Tibial nerve (tissue), 4 donors: ENCODE measurements around the gene THBS2. TPM values are rescaled to one million over a fixed set of nuclear protein-coding genes. Genes with fewer than 3 reads are reported as not detected.

Experiments used
- DNase-seq, 2 donors: peaks; one replicate each; pipeline ENCODE4 v3.0.0-alpha.2; 2019; ENCODE audit warnings: low spot score in 2 of 2
- H3K27ac ChIP-seq, 4 donors: fragments of 200-600 bp; sonication (generic) in 3 of 4; one replicate each; pipeline ENCODE4 v1.5.1; 2017 to 2019; ENCODE audit warnings: mild to moderate bottlenecking in 1 of 4
- H3K27me3 ChIP-seq, 2 donors: fragments of 200-600 bp; sonication (generic) in 1 of 2; one replicate each; pipeline versions ENCODE4 v1.5.1 to v1.6.0; 2017 to 2019
- H3K36me3 ChIP-seq, 3 donors: fragments of 200-600 bp; sonication (generic); one replicate each; pipeline ENCODE4 v1.5.1; 2018 to 2019
- H3K4me1 ChIP-seq, 4 donors: fragments of 200-600 bp; sonication (generic) in 3 of 4; one replicate each; pipeline ENCODE4 v1.5.1; 2017 to 2019
- H3K4me3 ChIP-seq, 4 donors: fragments of 200-600 bp; sonication (generic) in 3 of 4; one replicate each; pipeline ENCODE4 v1.5.1; 2017 to 2019; ENCODE audit warnings: mild to moderate bottlenecking in 1 of 4, moderate library complexity in 1 of 4
- H3K9me3 ChIP-seq, 4 donors: fragments of 200-600 bp; sonication (generic) in 3 of 4; one replicate each; pipeline ENCODE4 v1.5.1; 2017 to 2019
- EP300 ChIP-seq, 2 donors: sonication (generic); formaldehyde crosslinking; IDR thresholded peaks; one replicate each; pipeline ENCODE4 v1.6.1; 2017; ENCODE audit warnings: antibody characterized with exemption in 2 of 2, mild to moderate bottlenecking in 1 of 2
- POLR2A ChIP-seq, 2 donors: fragments of 450-650 bp; IDR thresholded peaks; one replicate each; pipeline ENCODE4 v1.6.1; 2017; ENCODE audit warnings: antibody characterized with exemption in 2 of 2, mild to moderate bottlenecking in 2 of 2, moderate library complexity in 2 of 2
- WGBS, 2 donors: methylation state at CpG; one replicate each; pipeline ENCODE4 v1.1.5; 2018; 5-methylcytosine and 5-hydroxymethylcytosine counted together
- total RNA-seq, 4 donors: library from RNA; depleted of rRNA; stranded (reverse); fragments of >200 nt; gene quantifications; one replicate each; pipeline ENCODE4 v1.1.0, GENCODE V29; 2016
- TF ChIP-seq, protein P1 (sequence below), 5 experiments: fragments of 200-600 bp in 3 of 5; fragments of 450-650 bp in 2 of 5; sonication (generic) in 3 of 5; IDR thresholded peaks; one replicate each; pipeline ENCODE4 v1.5.1; 2016 to 2019; ENCODE audit warnings: antibody characterized with exemption in 5 of 5, mild to moderate bottlenecking in 3 of 5, moderate library complexity in 2 of 5

The THBS2 gene
- total RNA-seq, 4 donors from 2014 or later: 39.5 to 107 (median 82.7) TPM

GRCh38 chr6:169172456-169172855 is 81.2 kb downstream of the THBS2 start:
- Histone ChIP-seq H3K4me1 (peaks cover 0 to 34% (median 0%) of the 10 kb centered on the region in 4 donors), H3K27ac (peak overlapping the region; percentile 54 to 87 (median 77)), H3K4me3 (no peak overlapping the region), H3K36me3 (no peaks in the 10 kb centered on the region), H3K9me3 (no peaks in the 10 kb centered on the region), H3K27me3 (no peaks in the 10 kb centered on the region)
- DNase-seq: peak; percentile 69 to 78
- 11 to 17% methylated on average over 12 of the region's 12 CpGs for WGBS, 2 donors
- TF ChIP-seq, protein P1, sequence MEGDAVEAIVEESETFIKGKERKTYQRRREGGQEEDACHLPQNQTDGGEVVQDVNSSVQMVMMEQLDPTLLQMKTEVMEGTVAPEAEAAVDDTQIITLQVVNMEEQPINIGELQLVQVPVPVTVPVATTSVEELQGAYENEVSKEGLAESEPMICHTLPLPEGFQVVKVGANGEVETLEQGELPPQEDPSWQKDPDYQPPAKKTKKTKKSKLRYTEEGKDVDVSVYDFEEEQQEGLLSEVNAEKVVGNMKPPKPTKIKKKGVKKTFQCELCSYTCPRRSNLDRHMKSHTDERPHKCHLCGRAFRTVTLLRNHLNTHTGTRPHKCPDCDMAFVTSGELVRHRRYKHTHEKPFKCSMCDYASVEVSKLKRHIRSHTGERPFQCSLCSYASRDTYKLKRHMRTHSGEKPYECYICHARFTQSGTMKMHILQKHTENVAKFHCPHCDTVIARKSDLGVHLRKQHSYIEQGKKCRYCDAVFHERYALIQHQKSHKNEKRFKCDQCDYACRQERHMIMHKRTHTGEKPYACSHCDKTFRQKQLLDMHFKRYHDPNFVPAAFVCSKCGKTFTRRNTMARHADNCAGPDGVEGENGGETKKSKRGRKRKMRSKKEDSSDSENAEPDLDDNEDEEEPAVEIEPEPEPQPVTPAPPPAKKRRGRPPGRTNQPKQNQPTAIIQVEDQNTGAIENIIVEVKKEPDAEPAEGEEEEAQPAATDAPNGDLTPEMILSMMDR (IDR thresholded peaks at IDR 0.05): no peak
- TF ChIP-seq EP300 (IDR thresholded peaks at IDR 0.05): peak; percentile 61 to 78

DNA sequence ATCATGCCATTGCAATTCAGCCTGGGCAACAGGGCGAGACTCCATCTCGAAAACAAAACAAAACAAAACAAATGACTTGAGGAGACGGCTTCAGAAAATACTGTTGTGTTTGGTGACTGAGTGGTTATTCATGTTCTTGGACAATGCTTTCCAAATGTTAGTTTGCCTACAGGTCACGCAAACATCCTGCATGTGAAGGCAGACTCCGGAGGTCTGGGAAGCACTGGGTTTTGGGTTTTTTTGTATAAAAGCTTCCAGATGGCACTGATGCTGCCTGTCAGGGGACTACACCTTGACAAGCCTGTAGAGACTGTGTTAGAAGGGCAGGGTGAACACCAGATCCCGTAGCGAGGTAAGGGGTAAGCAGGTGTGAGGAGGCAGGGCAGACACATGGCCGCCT is 81.7 kb downstream of the THBS2 start:
- no peaks in the 10 kb centered on the region for H3K9me3 ChIP-seq

GRCh38 chr6:169171016-169171415 is 82.6 kb downstream of the THBS2 start:
- TF ChIP-seq POLR2A (IDR thresholded peaks at IDR 0.05): no peak
- TF ChIP-seq EP300 (IDR thresholded peaks at IDR 0.05): no peak
- TF ChIP-seq, protein P1 (IDR thresholded peaks at IDR 0.05): no peak
- H3K27ac ChIP-seq: peak overlapping the region in 2 of 4 donors; percentile 86 to 87
- H3K9me3 ChIP-seq: no peaks in the 10 kb centered on the region
- H3K4me1 ChIP-seq: peaks cover 0 to 34% (median 0%) of the 10 kb centered on the region in 4 donors
- no peaks in the 10 kb centered on the region for H3K36me3 ChIP-seq
- H3K27me3 ChIP-seq: no peaks in the 10 kb centered on the region
- no peak overlapping the region for H3K4me3 ChIP-seq
- 87 to 91% methylated on average over 15 to 16 of the region's 16 CpGs for WGBS, 2 donors
- DNase-seq: no peak

More for the DNA sequence above, 81.7 kb downstream of the THBS2 start:
- H3K27ac ChIP-seq: peak overlapping the region; percentile 54 to 87 (median 77)
- 51 to 66% methylated on average over 8 of the region's 8 CpGs for WGBS, 2 donors
- H3K4me3 ChIP-seq: no peak overlapping the region
- DNase-seq: no peak
- no peak for TF ChIP-seq EP300 (IDR thresholded peaks at IDR 0.05)
- TF ChIP-seq POLR2A (IDR thresholded peaks at IDR 0.05): no peak
- TF ChIP-seq, protein P1 (IDR thresholded peaks at IDR 0.05): no peak
- no peaks in the 10 kb centered on the region for H3K27me3 ChIP-seq
- H3K36me3 ChIP-seq: no peaks in the 10 kb centered on the region
- peaks cover 0 to 34% (median 0%) of the 10 kb centered on the region in 4 donors for H3K4me1 ChIP-seq

DNA sequence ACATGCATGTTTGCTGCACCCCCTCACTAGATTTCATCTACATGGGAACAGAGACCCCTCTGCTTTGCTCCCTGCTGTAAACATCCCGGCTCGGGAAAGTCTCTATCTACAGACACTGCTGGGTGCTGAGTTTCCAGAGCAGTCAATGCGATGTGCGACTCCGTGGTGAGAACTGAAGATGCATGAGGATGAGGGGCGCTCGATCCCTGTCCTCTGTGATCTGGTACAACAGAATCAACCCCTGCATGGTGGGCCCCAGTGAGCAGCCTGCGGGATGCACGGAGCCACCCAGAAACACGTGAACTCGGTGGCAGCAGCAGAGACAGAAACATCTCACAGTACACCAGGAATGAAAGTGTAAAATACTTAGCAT is 83.1 kb downstream of the THBS2 start:
- H3K36me3 ChIP-seq: no peaks in the 10 kb centered on the region

DNA sequence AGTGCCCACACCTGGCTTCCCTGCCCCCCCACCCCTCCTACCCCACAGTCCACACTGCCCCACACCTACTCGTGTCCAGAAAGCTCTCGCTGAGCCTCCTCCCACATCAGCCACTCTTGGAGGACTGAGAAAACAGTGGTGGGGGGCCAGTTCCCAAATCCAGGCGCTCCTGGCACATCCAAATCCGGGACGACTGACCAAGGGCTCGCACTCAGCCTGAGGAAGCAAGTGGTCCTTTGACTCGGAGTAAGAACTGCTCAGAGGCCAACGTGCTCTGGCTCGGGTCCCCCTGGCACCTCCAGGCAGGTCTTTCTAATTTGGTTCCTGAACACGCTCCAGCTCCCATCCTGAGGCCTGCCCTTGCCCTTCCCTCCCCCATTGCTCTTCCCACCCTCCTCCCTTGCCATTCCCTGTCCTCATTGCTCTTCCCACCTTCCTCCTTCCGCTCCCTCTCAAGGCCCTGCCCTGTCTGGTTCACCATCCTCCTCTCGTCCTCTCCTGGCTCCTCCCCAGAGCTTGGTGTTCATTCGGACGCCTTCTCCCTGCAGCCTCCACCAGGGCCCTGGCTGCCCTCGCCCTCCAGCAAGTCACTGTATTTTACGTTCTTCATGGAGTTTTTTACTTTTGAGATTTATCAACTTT is 83.6 kb downstream of the THBS2 start:
- no peak overlapping the region for H3K4me3 ChIP-seq
- WGBS, 2 donors: 83 to 87% methylated on average over 16 of the region's 16 CpGs
- H3K27me3 ChIP-seq: no peaks in the 10 kb centered on the region
- no peaks in the 10 kb centered on the region for H3K9me3 ChIP-seq
- H3K27ac ChIP-seq: peak overlapping the region in 1 of 4 donors; percentile 87
- H3K36me3 ChIP-seq: no peaks in the 10 kb centered on the region
- TF ChIP-seq EP300 (IDR thresholded peaks at IDR 0.05) (no peak), POLR2A (IDR thresholded peaks at IDR 0.05) (no peak)
- TF ChIP-seq, protein P1 (IDR thresholded peaks at IDR 0.05): no peak
- DNase-seq: no peak
- peaks cover 0 to 34% (median 0%) of the 10 kb centered on the region in 4 donors for H3K4me1 ChIP-seq

More for the DNA sequence above, 83.1 kb downstream of the THBS2 start:
- WGBS, 2 donors: 93 to 95% methylated on average over 11 of the region's 11 CpGs
- H3K4me1 ChIP-seq: peaks cover 0 to 34% (median 0%) of the 10 kb centered on the region in 4 donors
- H3K27me3 ChIP-seq: no peaks in the 10 kb centered on the region
- no peaks in the 10 kb centered on the region for H3K9me3 ChIP-seq
- no peak overlapping the region for H3K4me3 ChIP-seq
- no peak for DNase-seq
- peak overlapping the region in 1 of 4 donors; percentile 87 for H3K27ac ChIP-seq
- TF ChIP-seq EP300 (IDR thresholded peaks at IDR 0.05) (no peak), POLR2A (IDR thresholded peaks at IDR 0.05) (no peak)
- TF ChIP-seq, protein P1 (IDR thresholded peaks at IDR 0.05): no peak
